Parathyroid adenoma (tissue), 2 donors: ENCODE data around the gene TCHP.
A peak's percentile ranks its signal among the peaks of the same experiment; 100 is the strongest.

Experiments
- H2AFZ ChIP-seq: fragments of 300-600 bp; sonication (generic); one replicate; pipeline ENCODE4 v1.7.0; 2017; ENCODE audit warnings: antibody characterized with exemption, mild to moderate bottlenecking
- H3K27ac ChIP-seq: fragments of 300-600 bp; sonication (generic); one replicate; pipeline ENCODE4 v1.7.0; 2017
- H3K27me3 ChIP-seq: fragments of 300-600 bp; sonication (generic); one replicate; pipeline ENCODE4 v1.7.0; 2017; ENCODE audit warnings: low read length; ENCODE audit not compliant: control insufficient read depth, insufficient read depth
- H3K36me3 ChIP-seq: fragments of 300-600 bp; sonication (generic); one replicate; pipeline ENCODE4 v1.7.0; 2017; ENCODE audit warnings: low read length; ENCODE audit not compliant: control insufficient read depth, insufficient read depth
- H3K4me1 ChIP-seq: fragments of 300-600 bp; sonication (generic); one replicate; pipeline ENCODE4 v1.7.0; 2017; ENCODE audit warnings: control low read depth
- H3K4me2 ChIP-seq: fragments of 300-600 bp; sonication (generic); one replicate; pipeline ENCODE4 v1.7.0; 2017; ENCODE audit warnings: low read length
- H3K4me3 ChIP-seq: fragments of 300-600 bp; sonication (generic); one replicate; pipeline ENCODE4 v1.7.0; 2017; ENCODE audit warnings: low read depth, low read length
- H3K79me2 ChIP-seq: fragments of 300-600 bp; sonication (generic); one replicate; pipeline ENCODE4 v1.7.0; 2017; ENCODE audit warnings: control low read depth
- H3K9ac ChIP-seq: fragments of 300-600 bp; sonication (generic); one replicate; pipeline ENCODE4 v1.7.0; 2017; ENCODE audit warnings: mild to moderate bottlenecking
- H3K9me3 ChIP-seq: fragments of 300-600 bp; sonication (generic); one replicate; pipeline ENCODE4 v1.7.0; 2017; ENCODE audit warnings: low read length; ENCODE audit not compliant: control insufficient read depth
- CTCF ChIP-seq: fragments of 300-600 bp; sonication (generic); IDR thresholded peaks from one replicate; pipeline ENCODE4 v1.7.0; 2017; ENCODE audit warnings: antibody characterized with exemption, mild to moderate bottlenecking
- donor health status: primary hyperparathyroidism.

TCHP gene

GRCh38 chr12:109892165-109892715, 7.8 kb upstream of the TCHP start:
- no peaks in the 10 kb centered on the region for H3K79me2 ChIP-seq
- no peak overlapping the region for H2AFZ ChIP-seq
- no peak overlapping the region for H3K27ac ChIP-seq
- H3K4me1 ChIP-seq, result peaks cover 8% of the 10 kb centered on the region
- H3K4me2 ChIP-seq, result no peak overlapping the region
- H3K27me3 ChIP-seq, result no peaks in the 10 kb centered on the region
- no peaks in the 10 kb centered on the region for H3K9me3 ChIP-seq
- no peak for TF ChIP-seq CTCF
- H3K4me3 ChIP-seq, result no peak overlapping the region
- no peaks in the 10 kb centered on the region for H3K36me3 ChIP-seq
- no peak overlapping the region for H3K9ac ChIP-seq

- no peak for TF ChIP-seq CTCF
- no peak overlapping the region for H2AFZ ChIP-seq
- no peaks in the 10 kb centered on the region for H3K79me2 ChIP-seq
- peaks cover 8% of the 10 kb centered on the region for H3K4me1 ChIP-seq
- H3K27me3 ChIP-seq, result no peaks in the 10 kb centered on the region
- no peaks in the 10 kb centered on the region for H3K36me3 ChIP-seq
- no peak overlapping the region for H3K4me3 ChIP-seq
- no peak overlapping the region for H3K9ac ChIP-seq
- peak overlapping the region; percentile 29 for H3K27ac ChIP-seq
- no peak overlapping the region for H3K4me2 ChIP-seq
- no peaks in the 10 kb centered on the region for H3K9me3 ChIP-seq
Measured at GRCh38 chr12:109892748-109893147, 7.3 kb upstream of the TCHP start.

GRCh38 chr12:109893261-109893995, 6.6 kb upstream of the TCHP start:
- Histone ChIP-seq H3K9me3 (no peaks in the 10 kb centered on the region), H3K27me3 (no peaks in the 10 kb centered on the region), H3K36me3 (no peaks in the 10 kb centered on the region), H3K4me2 (no peak overlapping the region), H3K79me2 (no peaks in the 10 kb centered on the region), H3K4me3 (no peak overlapping the region), H3K9ac (no peak overlapping the region), H3K4me1 (peaks cover 8% of the 10 kb centered on the region), H3K27ac (peak overlapping the region; percentile 29), H2AFZ (peak overlapping the region; percentile 28)
- no peak for TF ChIP-seq CTCF

GRCh38 chr12:109894939-109895338, 5.1 kb upstream of the TCHP start:
- H3K79me2 ChIP-seq, result no peaks in the 10 kb centered on the region
- H3K4me1 ChIP-seq, result peaks cover 8% of the 10 kb centered on the region
- H2AFZ ChIP-seq, result no peak overlapping the region
- no peak overlapping the region for H3K9ac ChIP-seq
- TF ChIP-seq CTCF, result no peak
- H3K4me2 ChIP-seq, result no peak overlapping the region
- H3K27me3 ChIP-seq, result no peaks in the 10 kb centered on the region
- no peak overlapping the region for H3K4me3 ChIP-seq
- H3K27ac ChIP-seq, result no peak overlapping the region
- no peaks in the 10 kb centered on the region for H3K9me3 ChIP-seq
- no peaks in the 10 kb centered on the region for H3K36me3 ChIP-seq

GRCh38 chr12:109896188-109896587, 3.9 kb upstream of the TCHP start:
- no peak overlapping the region for H3K9ac ChIP-seq
- no peaks in the 10 kb centered on the region for H3K9me3 ChIP-seq
- no peak overlapping the region for H2AFZ ChIP-seq
- H3K79me2 ChIP-seq, result no peaks in the 10 kb centered on the region
- no peak overlapping the region for H3K27ac ChIP-seq
- no peak overlapping the region for H3K4me2 ChIP-seq
- H3K27me3 ChIP-seq, result no peaks in the 10 kb centered on the region
- no peak overlapping the region for H3K4me3 ChIP-seq
- no peak for TF ChIP-seq CTCF
- H3K4me1 ChIP-seq, result peaks cover 12% of the 10 kb centered on the region
- H3K36me3 ChIP-seq, result no peaks in the 10 kb centered on the region
